Measurements from ENCODE around the gene CALCOCO2.

DNA sequence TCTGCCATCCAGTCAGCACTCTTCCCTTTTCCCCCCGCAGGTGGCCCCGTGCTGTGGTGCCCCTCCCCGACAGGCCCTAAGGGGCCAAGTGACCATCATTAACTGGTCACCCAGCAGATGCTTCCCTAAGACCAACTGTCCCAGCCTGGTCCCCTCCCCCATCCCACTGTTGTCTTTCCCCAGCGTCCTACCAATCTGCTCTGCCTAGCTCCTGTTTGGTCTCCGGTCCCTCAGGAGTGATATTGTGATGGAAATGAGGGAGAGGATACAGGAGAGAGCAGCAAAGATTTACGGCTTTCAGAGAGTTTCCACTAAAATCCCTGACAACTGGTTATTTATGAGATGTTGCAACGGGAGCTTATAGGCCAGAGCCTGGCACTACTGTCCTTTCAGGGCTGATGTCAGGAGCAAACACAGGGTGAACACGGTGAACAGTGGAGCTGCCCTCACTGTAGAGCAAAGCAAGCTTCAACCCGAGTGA is 12.4 kb upstream of the CALCOCO2 start:
- no peak for TF ChIP-seq EZH2 (IDR thresholded peaks at IDR 0.05; ENCODE audit: low read length)
- TF ChIP-seq, protein P1, sequence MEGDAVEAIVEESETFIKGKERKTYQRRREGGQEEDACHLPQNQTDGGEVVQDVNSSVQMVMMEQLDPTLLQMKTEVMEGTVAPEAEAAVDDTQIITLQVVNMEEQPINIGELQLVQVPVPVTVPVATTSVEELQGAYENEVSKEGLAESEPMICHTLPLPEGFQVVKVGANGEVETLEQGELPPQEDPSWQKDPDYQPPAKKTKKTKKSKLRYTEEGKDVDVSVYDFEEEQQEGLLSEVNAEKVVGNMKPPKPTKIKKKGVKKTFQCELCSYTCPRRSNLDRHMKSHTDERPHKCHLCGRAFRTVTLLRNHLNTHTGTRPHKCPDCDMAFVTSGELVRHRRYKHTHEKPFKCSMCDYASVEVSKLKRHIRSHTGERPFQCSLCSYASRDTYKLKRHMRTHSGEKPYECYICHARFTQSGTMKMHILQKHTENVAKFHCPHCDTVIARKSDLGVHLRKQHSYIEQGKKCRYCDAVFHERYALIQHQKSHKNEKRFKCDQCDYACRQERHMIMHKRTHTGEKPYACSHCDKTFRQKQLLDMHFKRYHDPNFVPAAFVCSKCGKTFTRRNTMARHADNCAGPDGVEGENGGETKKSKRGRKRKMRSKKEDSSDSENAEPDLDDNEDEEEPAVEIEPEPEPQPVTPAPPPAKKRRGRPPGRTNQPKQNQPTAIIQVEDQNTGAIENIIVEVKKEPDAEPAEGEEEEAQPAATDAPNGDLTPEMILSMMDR (optimal IDR thresholded peaks at IDR 0.05 in 1 of 3, IDR thresholded peaks at IDR 0.05 in 1 of 3, conservative IDR thresholded peaks at IDR 0.05 in 1 of 3; ENCODE audit: extremely low read depth in 1 of 3, insufficient read depth in 2 of 3, low read length in 3 of 3), result no peak
